Measurements from ENCODE around the gene FER.
"Not testable (repeated sequence)": the region's sequence is repeated elsewhere in the genome, so short reads cannot be mapped to it uniquely, and the experiment has no call there.

DNA sequence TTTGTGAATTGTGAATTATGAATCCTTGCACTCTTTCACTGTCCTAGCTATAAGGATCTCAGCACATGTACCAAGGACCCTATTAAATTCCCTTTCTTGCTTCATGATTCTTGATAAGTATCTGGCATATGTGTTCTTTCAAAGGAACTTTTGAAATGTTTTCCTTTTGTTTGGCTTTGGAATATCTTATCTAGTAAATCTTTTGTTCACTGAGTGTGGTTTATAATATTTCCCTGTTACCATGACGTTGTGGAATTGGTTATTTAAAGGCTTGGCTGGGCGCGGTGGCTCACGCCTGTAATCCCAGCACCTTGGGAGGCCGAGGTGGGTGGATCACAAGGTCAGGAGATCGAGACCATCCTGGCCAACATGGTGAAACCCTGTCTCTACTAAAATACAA, 151.5 kb downstream of the FER start:
- TF ChIP-seq CTCF (IDR thresholded peaks at IDR 0.05; ENCODE audit: poor library complexity); EZH2 (IDR thresholded peaks at IDR 0.05; ENCODE audit: borderline replicate concordance): not testable (repeated sequence)
